Measurements from ENCODE around the gene PERP.
"Not testable (repeated sequence)": the region's sequence is repeated elsewhere in the genome, so short reads cannot be mapped to it uniquely, and the experiment has no call there.

PERP gene

DNA sequence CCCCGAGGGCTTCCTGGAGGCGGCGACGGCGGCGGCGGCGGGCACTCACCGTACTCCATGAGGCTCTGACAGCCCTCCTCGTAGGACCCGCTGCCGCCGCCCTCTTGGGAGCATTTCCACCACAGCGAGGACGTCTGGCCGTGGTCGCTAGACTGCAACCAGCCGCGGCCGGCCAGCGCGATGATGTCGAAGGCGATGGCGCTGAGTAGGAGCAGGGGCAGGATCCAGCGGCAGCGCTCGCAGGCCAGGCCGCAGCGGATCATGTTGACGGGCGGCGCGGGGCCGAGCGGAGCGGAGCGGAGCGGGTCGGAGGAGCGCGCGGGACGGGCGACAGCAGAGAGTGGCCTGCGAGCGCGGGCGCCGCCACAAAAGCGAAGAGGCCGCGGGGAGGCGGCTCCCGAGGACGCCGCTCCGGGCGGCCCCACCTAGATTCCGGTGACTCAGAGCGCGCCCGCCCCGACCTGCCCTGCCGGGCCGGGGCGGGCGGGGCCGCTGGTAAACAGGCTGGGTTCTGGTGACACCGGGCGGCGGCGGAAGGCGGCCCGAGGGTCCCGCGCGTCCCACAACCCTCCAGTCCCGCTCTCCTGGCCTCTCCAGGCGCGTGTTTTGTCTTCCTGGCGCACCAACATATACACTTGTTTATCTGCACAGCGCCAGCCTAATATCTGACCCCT lies at the start of gene PERP:
TSS of gene PERP (minus strand) at position 342 of the 674 bp plus-strand sequence. CDS start at position 263, 79 bp downstream.
- Histone ChIP-seq H3K27me3 (peaks cover 48 to 62% (median 59%) of the 10 kb centered on the region in 11 experiments), H3K4me2 (peak within 1 kb of the TSS; percentile 89 to 97 (median 91))

DNA sequence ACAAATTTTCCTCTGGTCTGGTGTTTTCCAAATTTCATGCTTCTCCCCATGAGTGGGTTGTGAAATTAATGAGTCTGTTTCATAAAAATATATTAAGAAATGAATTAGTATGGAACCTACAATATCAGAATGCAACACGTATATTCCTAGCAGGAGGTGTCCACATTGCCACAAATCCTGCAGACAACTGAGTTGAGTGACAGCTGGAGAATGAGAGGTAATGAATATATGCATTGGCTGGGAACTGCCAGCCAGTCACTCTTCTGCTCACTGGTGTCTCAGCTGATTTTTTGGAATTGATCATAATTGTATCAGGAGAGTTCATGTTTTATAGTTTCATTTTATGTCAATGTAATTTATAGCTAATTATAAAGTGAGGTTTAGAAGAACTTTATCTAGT lies 48.2 kb upstream of the PERP start:
- H3K4me3 ChIP-seq, result no peak overlapping the region
- no peak overlapping the region for H3K27ac ChIP-seq
- no peaks in the 10 kb centered on the region for H3K36me3 ChIP-seq
- peaks cover 4 to 19% (median 12%) of the 10 kb centered on the region in 11 experiments for H3K27me3 ChIP-seq
- no peak for TF ChIP-seq Cebpa-rat (IDR thresholded peaks at IDR 0.05)
- H3K4me1 ChIP-seq, result no peaks in the 10 kb centered on the region
- H3K4me2 ChIP-seq, result no peak overlapping the region
- no peak overlapping the region for H3K9ac ChIP-seq
- H3K9me3 ChIP-seq (replicated peaks in 1 of 11), result peaks cover 6 to 19% (median 15%) of the 10 kb centered on the region in 11 experiments; a peak in 16 of 22 replicates
- no peaks in the 10 kb centered on the region for H4K20me1 ChIP-seq

More for the DNA sequence above, at the start of gene PERP:
- peak within 1 kb of the TSS in 10 of 11 experiments; percentile 38 to 72 (median 64); a peak in 18 of 22 replicates for H3K9ac ChIP-seq
- no peaks in the 10 kb centered on the region for H3K9me3 ChIP-seq (replicated peaks in 1 of 11)
- peak within 1 kb of the TSS; percentile 54 to 73 (median 61) for H3K4me3 ChIP-seq
- 0 out of 22 replicates have a peak within 1 kb of the TSS, but pooled peaks of 1 of the 11 experiments have one; percentile 4 for H3K27ac ChIP-seq
- H4K20me1 ChIP-seq, result peaks cover 0 to 24% (median 0%) of the 10 kb centered on the region in 11 experiments; a peak in 7 of 22 replicates
- H3K4me1 ChIP-seq, result peaks cover 0 to 12% (median 9%) of the 10 kb centered on the region in 10 experiments; a peak in 14 of 20 replicates
- H3K36me3 ChIP-seq, result no peaks in the 10 kb centered on the region
- TF ChIP-seq Cebpa-rat (IDR thresholded peaks at IDR 0.05), result no peak

DNA sequence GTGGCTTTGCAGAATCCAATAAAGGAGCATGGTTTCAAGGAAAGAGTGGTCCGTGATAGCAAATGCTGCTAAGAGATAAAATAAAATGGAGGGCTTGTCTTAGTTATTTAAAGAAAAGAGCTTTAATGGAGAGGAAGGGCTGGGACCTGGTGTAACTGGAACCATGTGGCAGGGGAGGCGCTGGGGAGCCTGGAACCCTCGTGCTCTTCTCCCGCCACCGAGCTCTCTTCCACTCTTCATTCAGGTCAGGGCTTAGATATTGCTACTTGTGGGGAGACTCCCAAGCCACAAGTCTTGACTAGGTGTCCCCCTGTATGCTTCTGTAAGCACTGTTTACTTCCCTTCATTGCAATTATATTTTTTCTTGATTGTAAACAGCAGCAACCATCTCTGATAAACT lies 39.3 kb upstream of the PERP start:
- no peaks in the 10 kb centered on the region for H3K27me3 ChIP-seq
- H3K4me1 ChIP-seq, result no peaks in the 10 kb centered on the region
- H3K4me2 ChIP-seq, result no peak overlapping the region
- H3K9me3 ChIP-seq (replicated peaks in 1 of 11), result peaks cover 0 to 7% (median 0%) of the 10 kb centered on the region in 11 experiments; a peak in 2 of 22 replicates
- H3K4me3 ChIP-seq, result no peak overlapping the region
- H3K36me3 ChIP-seq, result no peaks in the 10 kb centered on the region
- H3K27ac ChIP-seq, result no peak overlapping the region
- H3K9ac ChIP-seq, result no peak overlapping the region
- no peak for TF ChIP-seq Cebpa-rat (IDR thresholded peaks at IDR 0.05)
- H4K20me1 ChIP-seq, result no peaks in the 10 kb centered on the region

DNA sequence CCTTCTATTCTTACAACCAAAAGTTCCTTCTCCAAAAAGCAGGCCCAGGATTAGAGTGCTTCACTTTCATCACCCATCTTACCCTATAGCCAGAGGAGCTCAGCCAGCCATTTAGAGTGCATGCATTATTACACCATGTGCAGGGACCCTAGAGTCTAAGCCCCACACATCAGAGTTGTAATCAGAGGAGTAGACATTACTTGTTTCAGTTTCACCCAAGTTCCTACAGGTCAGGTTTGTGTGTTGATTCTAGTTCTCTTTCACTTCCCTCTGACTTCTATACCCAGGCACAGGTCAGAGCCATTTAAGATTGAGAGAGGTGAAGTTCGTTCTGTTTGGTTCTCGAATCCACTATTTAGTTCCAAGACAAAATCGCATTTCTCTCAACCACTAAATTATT lies 38.2 kb upstream of the PERP start:
- no peak for TF ChIP-seq Cebpa-rat (IDR thresholded peaks at IDR 0.05)
- Histone ChIP-seq H3K27ac (no peak overlapping the region), H3K27me3 (no peaks in the 10 kb centered on the region), H3K4me1 (no peaks in the 10 kb centered on the region), H3K9ac (no peak overlapping the region), H3K4me3 (no peak overlapping the region), H4K20me1 (no peaks in the 10 kb centered on the region), H3K4me2 (no peak overlapping the region), H3K9me3 (replicated peaks in 1 of 11) (peaks cover 0 to 7% (median 0%) of the 10 kb centered on the region in 11 experiments; a peak in 2 of 22 replicates), H3K36me3 (no peaks in the 10 kb centered on the region)

DNA sequence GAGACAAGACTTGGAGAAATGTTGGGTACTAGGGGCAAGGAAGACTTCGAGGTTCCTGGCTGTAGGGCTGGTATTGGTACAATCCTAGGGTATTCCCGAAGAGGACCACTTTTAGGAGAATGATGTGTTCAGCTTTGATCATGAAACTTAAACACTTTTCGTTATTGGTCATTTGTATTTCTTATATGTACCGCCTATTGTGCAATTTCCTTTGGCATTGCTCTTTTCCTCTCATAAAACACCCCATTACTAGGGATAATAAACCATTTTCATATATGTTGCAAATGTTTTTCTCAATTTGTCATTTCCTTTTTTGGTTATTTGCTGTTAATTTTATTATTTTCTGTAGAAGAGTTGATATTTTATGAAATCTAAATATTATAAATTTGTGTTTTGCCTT lies 35.6 kb upstream of the PERP start:
- H3K4me2 ChIP-seq, result no peak overlapping the region
- no peak overlapping the region for H3K4me3 ChIP-seq
- no peaks in the 10 kb centered on the region for H3K36me3 ChIP-seq
- no peak overlapping the region for H3K9ac ChIP-seq
- no peaks in the 10 kb centered on the region for H3K4me1 ChIP-seq
- no peaks in the 10 kb centered on the region for H3K27me3 ChIP-seq
- H3K9me3 ChIP-seq (replicated peaks in 1 of 11), result peaks cover 0 to 7% (median 0%) of the 10 kb centered on the region in 11 experiments; a peak in 2 of 22 replicates
- no peaks in the 10 kb centered on the region for H4K20me1 ChIP-seq
- H3K27ac ChIP-seq, result no peak overlapping the region
- no peak; a peak in 1 of 22 replicates for TF ChIP-seq Cebpa-rat (IDR thresholded peaks at IDR 0.05)

DNA sequence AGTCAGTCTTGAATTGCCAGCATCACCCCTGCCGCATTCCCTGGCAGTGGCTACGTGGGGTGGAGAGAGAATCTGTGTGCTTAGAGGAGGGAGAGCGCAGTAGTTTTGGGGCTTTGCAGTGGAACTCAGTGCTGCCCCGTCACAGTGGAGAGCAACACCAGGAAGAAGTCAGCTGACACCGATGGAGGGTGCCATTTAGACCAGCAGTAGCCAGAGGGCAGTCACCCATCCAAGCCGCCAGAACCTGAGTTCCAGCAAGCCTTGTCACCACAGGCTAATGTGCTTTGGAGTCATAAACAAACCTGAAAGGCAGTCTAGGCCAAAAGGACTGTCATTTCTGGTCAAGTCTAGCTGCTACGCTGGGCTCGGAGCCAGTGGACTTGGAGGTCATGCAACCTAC lies 22.0 kb upstream of the PERP start:
- Histone ChIP-seq H3K36me3 (no peaks in the 10 kb centered on the region), H3K27me3 (no peaks in the 10 kb centered on the region), H4K20me1 (no peaks in the 10 kb centered on the region), H3K4me2 (no peak overlapping the region), H3K9me3 (replicated peaks in 1 of 11) (peaks cover 0 to 6% (median 0%) of the 10 kb centered on the region in 11 experiments; a peak in 6 of 22 replicates), H3K4me3 (no peak overlapping the region), H3K4me1 (no peaks in the 10 kb centered on the region), H3K9ac (no peak overlapping the region), H3K27ac (no peak overlapping the region)
- TF ChIP-seq Cebpa-rat (IDR thresholded peaks at IDR 0.05), result no peak

DNA sequence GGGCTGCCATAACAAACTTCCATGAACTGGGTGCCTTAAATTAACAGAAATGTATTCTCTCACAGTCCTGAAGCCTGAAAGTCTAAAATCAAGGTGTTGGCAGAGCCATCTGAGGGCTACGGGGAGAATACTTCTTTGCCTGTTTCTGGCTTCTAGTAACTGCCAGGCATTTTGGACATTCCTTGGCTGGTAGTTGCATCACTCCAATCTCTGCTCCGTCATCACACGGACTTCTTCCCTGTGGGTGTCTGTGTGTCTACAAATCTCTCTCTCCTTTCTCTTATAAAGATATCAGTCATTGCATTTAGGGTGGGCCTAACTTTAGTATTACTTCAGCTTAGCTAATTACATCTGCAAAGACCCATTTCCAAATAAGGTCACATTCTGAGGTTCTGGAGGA lies 20.9 kb upstream of the PERP start:
- Histone ChIP-seq H3K9me3 (replicated peaks in 1 of 11) (peaks cover 0 to 10% (median 0%) of the 10 kb centered on the region in 11 experiments; a peak in 6 of 22 replicates), H3K27ac (no peak overlapping the region), H3K4me1 (no peaks in the 10 kb centered on the region), H3K27me3 (no peaks in the 10 kb centered on the region), H4K20me1 (no peaks in the 10 kb centered on the region), H3K9ac (no peak overlapping the region), H3K4me3 (no peak overlapping the region), H3K36me3 (no peaks in the 10 kb centered on the region), H3K4me2 (no peak overlapping the region)
- no peak for TF ChIP-seq Cebpa-rat (IDR thresholded peaks at IDR 0.05)

DNA sequence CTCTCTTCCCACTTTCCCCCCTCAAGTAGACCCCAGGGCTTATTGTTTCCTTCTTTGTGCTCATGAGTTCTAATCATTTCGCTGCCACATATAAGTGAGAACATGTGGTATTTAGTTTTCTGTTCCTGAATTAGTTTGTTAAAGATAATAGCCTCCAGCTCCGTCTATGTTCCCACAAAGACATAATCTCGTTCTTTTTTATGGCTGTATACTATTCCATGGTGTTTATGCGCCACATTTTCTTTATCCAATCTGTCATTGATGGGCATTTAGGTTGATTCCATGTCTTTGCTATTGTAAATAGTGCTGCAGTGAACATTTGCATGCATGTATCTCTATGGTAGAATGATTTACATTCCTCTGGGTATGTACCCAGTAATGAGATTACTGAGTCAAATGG lies 16.9 kb upstream of the PERP start:
- no peak overlapping the region for H3K9ac ChIP-seq
- H3K4me1 ChIP-seq, result no peaks in the 10 kb centered on the region
- H4K20me1 ChIP-seq, result no peaks in the 10 kb centered on the region
- peaks cover 0 to 10% (median 0%) of the 10 kb centered on the region in 11 experiments; a peak in 7 of 22 replicates for H3K9me3 ChIP-seq (replicated peaks in 1 of 11)
- H3K27ac ChIP-seq, result no peak overlapping the region
- no peaks in the 10 kb centered on the region for H3K27me3 ChIP-seq
- no peak overlapping the region for H3K4me3 ChIP-seq
- no peaks in the 10 kb centered on the region for H3K36me3 ChIP-seq
- H3K4me2 ChIP-seq, result no peak overlapping the region
- no peak for TF ChIP-seq Cebpa-rat (IDR thresholded peaks at IDR 0.05)

DNA sequence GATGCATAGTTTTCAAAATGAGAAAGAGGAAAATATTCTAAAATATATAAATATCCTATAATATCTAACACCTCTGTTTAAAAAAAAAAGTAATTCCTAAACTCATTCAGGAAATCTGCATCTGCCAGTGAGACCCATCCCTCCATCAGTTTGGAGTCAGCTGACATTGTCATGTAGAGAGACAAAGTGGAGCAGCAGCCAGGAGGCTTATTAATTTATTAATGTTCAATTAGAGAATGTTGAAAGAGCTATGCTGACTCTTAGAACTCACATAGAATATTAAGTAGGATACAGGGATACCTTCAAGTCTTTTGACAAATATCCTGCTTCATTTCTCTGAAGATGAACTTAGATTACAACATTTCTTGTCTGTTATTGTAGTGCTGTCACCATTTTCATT lies 12.8 kb upstream of the PERP start:
- Histone ChIP-seq H3K4me1 (peaks cover 0 to 8% (median 7%) of the 10 kb centered on the region in 10 experiments; a peak in 15 of 20 replicates), H3K9me3 (replicated peaks in 1 of 11) (peaks cover 0 to 10% (median 0%) of the 10 kb centered on the region in 11 experiments; a peak in 7 of 22 replicates), H4K20me1 (no peaks in the 10 kb centered on the region), H3K27me3 (no peaks in the 10 kb centered on the region), H3K9ac (no peak overlapping the region), H3K27ac (no peak overlapping the region), H3K36me3 (no peaks in the 10 kb centered on the region), H3K4me3 (no peak overlapping the region), H3K4me2 (no peak overlapping the region)
- TF ChIP-seq Cebpa-rat (IDR thresholded peaks at IDR 0.05), result no peak

DNA sequence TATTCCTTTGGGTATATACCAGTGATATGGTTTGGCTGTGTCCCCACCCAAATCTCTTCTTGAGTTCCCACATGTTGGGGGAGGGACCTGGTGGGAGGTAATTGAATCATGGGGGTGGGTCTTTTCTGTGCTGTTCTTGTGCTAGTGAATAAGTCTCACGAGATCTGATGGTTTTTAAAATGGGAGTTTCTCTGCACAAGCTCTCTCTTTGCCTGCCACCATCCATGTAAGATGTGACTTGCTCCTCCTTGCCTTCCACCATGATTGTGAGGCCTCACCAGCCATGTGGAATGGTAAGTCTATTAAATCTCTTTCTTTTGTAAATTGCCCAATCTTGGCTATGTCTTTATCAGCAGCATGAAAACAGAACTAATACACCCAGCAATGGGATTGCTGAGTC lies 12.0 kb upstream of the PERP start:
- not testable (repeated sequence) for H3K4me3 ChIP-seq; H3K4me2 ChIP-seq; H3K9me3 ChIP-seq (replicated peaks in 1 of 11); H3K9ac ChIP-seq; H3K27me3 ChIP-seq; H3K36me3 ChIP-seq; H3K27ac ChIP-seq; H4K20me1 ChIP-seq
- H3K4me1 ChIP-seq, result peaks cover 0 to 10% (median 9%) of the 10 kb centered on the region in 10 experiments; a peak in 15 of 20 replicates

Measured in BLaER1 treated with 17β-estradiol and CSF1 and Interleukin-3, amounts not matched to agents 10 nM and 100 nM (cell line).